Spleen (tissue), 11 donors: ENCODE data around the gene IL1RAPL2. TPM values are rescaled to one million over a fixed set of nuclear protein-coding genes. Genes with fewer than 3 reads are reported as not detected.

Experiments
- DNase-seq: peaks from one replicate; pipeline ENCODE4 v3.0.0-alpha.2; 2020
- H3K27ac ChIP-seq, 8 donors: fragments of 200-600 bp; sonication (generic) in 7 of 8; 1 replicate in 4 of 8; 2 replicates in 4 of 8; pipeline versions ENCODE4 v1.5.0 to v1.8.0; 2016 to 2021; ENCODE audit warnings: inconsistent platforms in 4 of 8, mild to moderate bottlenecking in 4 of 8, moderate library complexity in 1 of 8
- H3K27me3 ChIP-seq, 7 donors: fragments of 200-600 bp; sonication (generic) in 6 of 7; replicated peaks in 1 of 7; 1 replicate in 4 of 7; 2 replicates in 3 of 7; pipeline versions ENCODE4 v1.5.0 to v1.8.0; 2016 to 2021; ENCODE audit warnings: inconsistent platforms in 3 of 7, mild to moderate bottlenecking in 1 of 7
- H3K36me3 ChIP-seq, 6 donors: fragments of 200-600 bp; sonication (generic) in 5 of 6; 1 replicate in 4 of 6; 2 replicates in 2 of 6; pipeline versions ENCODE4 v1.5.0 to v1.8.0; 2016 to 2021; ENCODE audit warnings: inconsistent platforms in 2 of 6
- H3K4me1 ChIP-seq, 6 donors: fragments of 200-600 bp; sonication (generic) in 5 of 6; 1 replicate in 3 of 6; 2 replicates in 3 of 6; pipeline versions ENCODE4 v1.5.0 to v1.8.0; 2016 to 2021; ENCODE audit warnings: inconsistent platforms in 3 of 6
- H3K4me3 ChIP-seq, 8 donors: fragments of 200-600 bp; sonication (generic) in 7 of 8; 1 replicate in 4 of 8; 2 replicates in 4 of 8; pipeline versions ENCODE4 v1.5.0 to v1.8.0; 2016 to 2021; ENCODE audit warnings: inconsistent platforms in 4 of 8, mild to moderate bottlenecking in 4 of 8, moderate library complexity in 2 of 8
- H3K9me3 ChIP-seq, 8 donors: fragments of 200-600 bp; sonication (generic) in 7 of 8; 1 replicate in 4 of 8; 2 replicates in 4 of 8; pipeline versions ENCODE4 v1.5.0 to v1.8.0; 2016 to 2021; ENCODE audit warnings: inconsistent platforms in 4 of 8
- POLR2A ChIP-seq, 3 donors: fragments of 450-650 bp; IDR thresholded peaks; one replicate each; pipeline ENCODE4 v1.5.1; 2017; ENCODE audit warnings: antibody characterized with exemption in 3 of 3, mild to moderate bottlenecking in 1 of 3
- POLR2AphosphoS5 ChIP-seq, 3 donors: sonication (generic); formaldehyde crosslinking; IDR thresholded peaks; one replicate each; pipeline ENCODE4 v1.5.1; 2017; ENCODE audit warnings: antibody characterized with exemption in 3 of 3
- WGBS, 5 donors: extraction: QIAGEN DNeasy Blood & Tissue Kit in 3 of 5; methylation state at CpG; one replicate each; pipeline versions ENCODE4 v1.1.5 to v1.1.7; 2013 to 2018; 5-methylcytosine and 5-hydroxymethylcytosine counted together
- intact Hi-C: fragments of 100-400 bp; cut with DNase I; formaldehyde crosslinking; loops from one replicate; pipeline ENCODE4 v1.15.0; 2023; ENCODE audit warnings: low total_unique reads
- polyA plus RNA-seq, 3 donors: library from polyadenylated mRNA; stranded (reverse); fragments of 200-250 nt; gene quantifications; one replicate each; pipeline ENCODE4 v1.2.1, GENCODE V29; 2013
- total RNA-seq, 7 donors: library from RNA; depleted of rRNA in 3 of 7; stranded (reverse); fragments of >200 nt in 3 of 7; fragmentation: NEBNext Ultra II Directional in 4 of 7; extraction: Animal tissue kit (Norgen Biotek cat#: 25700) in 4 of 7; gene quantifications; one replicate each; pipeline versions ENCODE4 v1.1.0 to v1.2.1, GENCODE V29; 2016 to 2021
- TF ChIP-seq, protein P1 (sequence below), 11 experiments: fragments of 200-600 bp in 7 of 11; fragments of 450-650 bp in 4 of 11; sonication (generic) in 4 of 11; IDR thresholded peaks in 8 of 11; conservative IDR thresholded peaks in 3 of 11; 1 replicate in 7 of 11; 2 replicates in 4 of 11; pipeline versions ENCODE4 v1.4.0 to v1.8.0; 2016 to 2021; ENCODE audit warnings: antibody characterized with exemption in 11 of 11, inconsistent platforms in 4 of 11, mild to moderate bottlenecking in 1 of 11
- donor health status: healthy with polysubstance abuse.
- donor health status: DM: no; HTN: no; CAD: no; lungs with moderate emphysema.
- donor health status: DM: no; HTN: no; CAD: no.
- donor health status: Bipolar disorder and iron deficiency.
- donor health status: healthy.
- donor health status: DM: no; HTN: no; CAD: no.
- donor health status: DM: yes; HTN: yes; CAD: no.

IL1RAPL2 gene
- total and polyA plus RNA-seq, 10 donors = not detected

DNA sequence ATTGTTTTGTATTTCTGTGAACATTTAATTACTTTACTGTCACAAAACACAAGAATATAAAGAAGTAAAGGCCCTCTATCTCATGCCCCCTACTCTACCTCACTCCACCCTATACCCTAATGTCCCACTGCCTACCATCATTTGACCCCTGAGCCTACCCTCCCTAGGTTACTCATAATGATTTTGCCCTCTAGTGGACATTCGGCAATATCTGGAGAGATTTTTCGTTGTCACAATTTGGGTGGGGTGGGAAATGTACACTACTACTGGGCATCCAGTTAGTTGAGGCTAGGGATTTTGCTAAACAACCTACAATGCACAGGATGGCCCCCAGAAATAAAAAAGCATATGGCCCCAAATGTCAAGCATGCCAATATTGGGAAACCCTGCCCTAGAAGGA is 644.3 kb downstream of the IL1RAPL2 start:
- Histone ChIP-seq H3K27ac (no peak overlapping the region), H3K27me3 (no peaks in the 10 kb centered on the region), H3K4me1 (no peaks in the 10 kb centered on the region), H3K36me3 (no peaks in the 10 kb centered on the region), H3K9me3 (no peaks in the 10 kb centered on the region), H3K4me3 (no peak overlapping the region)
- intact Hi-C loops = no loop called here
- TF ChIP-seq POLR2AphosphoS5 (IDR thresholded peaks at IDR 0.05) (no peak), POLR2A (IDR thresholded peaks at IDR 0.05) (no peak)
- TF ChIP-seq, protein P1, sequence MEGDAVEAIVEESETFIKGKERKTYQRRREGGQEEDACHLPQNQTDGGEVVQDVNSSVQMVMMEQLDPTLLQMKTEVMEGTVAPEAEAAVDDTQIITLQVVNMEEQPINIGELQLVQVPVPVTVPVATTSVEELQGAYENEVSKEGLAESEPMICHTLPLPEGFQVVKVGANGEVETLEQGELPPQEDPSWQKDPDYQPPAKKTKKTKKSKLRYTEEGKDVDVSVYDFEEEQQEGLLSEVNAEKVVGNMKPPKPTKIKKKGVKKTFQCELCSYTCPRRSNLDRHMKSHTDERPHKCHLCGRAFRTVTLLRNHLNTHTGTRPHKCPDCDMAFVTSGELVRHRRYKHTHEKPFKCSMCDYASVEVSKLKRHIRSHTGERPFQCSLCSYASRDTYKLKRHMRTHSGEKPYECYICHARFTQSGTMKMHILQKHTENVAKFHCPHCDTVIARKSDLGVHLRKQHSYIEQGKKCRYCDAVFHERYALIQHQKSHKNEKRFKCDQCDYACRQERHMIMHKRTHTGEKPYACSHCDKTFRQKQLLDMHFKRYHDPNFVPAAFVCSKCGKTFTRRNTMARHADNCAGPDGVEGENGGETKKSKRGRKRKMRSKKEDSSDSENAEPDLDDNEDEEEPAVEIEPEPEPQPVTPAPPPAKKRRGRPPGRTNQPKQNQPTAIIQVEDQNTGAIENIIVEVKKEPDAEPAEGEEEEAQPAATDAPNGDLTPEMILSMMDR (IDR thresholded peaks at IDR 0.05 in 8 of 11, conservative IDR thresholded peaks at IDR 0.05 in 3 of 11) = no peak
- WGBS, 5 donors = 72 to 87% (median 77%) methylated on average over 2 of the region's 2 CpGs
- DNase-seq = no peak

DNA sequence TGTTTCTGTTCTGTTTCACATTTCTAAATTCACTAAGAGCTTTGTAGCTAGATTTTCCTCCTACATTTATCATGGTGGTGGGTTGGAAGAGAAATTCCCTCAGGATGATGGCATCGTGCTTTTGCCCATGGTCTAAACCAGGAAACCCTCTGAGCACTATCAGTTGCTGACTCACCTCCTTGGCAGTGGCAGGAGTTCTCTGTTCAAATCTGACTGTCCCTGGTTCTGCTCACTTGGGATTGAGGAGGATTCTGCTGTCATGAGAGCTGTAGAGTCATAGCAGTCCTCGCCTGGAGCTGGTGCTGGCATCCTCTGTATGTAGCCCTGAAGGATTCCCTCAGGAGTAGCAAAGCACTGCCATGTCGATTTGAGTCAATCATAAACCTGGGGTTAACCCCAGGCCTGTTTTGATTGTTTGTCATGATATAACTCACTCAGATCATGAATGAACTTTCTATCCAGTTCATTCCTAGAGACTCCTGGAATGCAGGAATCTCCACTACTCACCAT is 645.1 kb downstream of the IL1RAPL2 start:
- no peak for TF ChIP-seq POLR2A (IDR thresholded peaks at IDR 0.05)
- no peak for TF ChIP-seq POLR2AphosphoS5 (IDR thresholded peaks at IDR 0.05)
- TF ChIP-seq, protein P1 (IDR thresholded peaks at IDR 0.05 in 8 of 11, conservative IDR thresholded peaks at IDR 0.05 in 3 of 11) = no peak
- 44 to 89% (median 74%) methylated on average over 1 to 3 of the region's 3 CpGs for WGBS, 5 donors
- Histone ChIP-seq H3K9me3 (peaks cover 0 to 2% (median 0%) of the 10 kb centered on the region in 8 donors), H3K4me1 (no peaks in the 10 kb centered on the region), H3K27me3 (no peaks in the 10 kb centered on the region), H3K36me3 (no peaks in the 10 kb centered on the region), H3K27ac (no peak overlapping the region), H3K4me3 (no peak overlapping the region)
- no peak for DNase-seq
- intact Hi-C loops = no loop called here

DNA sequence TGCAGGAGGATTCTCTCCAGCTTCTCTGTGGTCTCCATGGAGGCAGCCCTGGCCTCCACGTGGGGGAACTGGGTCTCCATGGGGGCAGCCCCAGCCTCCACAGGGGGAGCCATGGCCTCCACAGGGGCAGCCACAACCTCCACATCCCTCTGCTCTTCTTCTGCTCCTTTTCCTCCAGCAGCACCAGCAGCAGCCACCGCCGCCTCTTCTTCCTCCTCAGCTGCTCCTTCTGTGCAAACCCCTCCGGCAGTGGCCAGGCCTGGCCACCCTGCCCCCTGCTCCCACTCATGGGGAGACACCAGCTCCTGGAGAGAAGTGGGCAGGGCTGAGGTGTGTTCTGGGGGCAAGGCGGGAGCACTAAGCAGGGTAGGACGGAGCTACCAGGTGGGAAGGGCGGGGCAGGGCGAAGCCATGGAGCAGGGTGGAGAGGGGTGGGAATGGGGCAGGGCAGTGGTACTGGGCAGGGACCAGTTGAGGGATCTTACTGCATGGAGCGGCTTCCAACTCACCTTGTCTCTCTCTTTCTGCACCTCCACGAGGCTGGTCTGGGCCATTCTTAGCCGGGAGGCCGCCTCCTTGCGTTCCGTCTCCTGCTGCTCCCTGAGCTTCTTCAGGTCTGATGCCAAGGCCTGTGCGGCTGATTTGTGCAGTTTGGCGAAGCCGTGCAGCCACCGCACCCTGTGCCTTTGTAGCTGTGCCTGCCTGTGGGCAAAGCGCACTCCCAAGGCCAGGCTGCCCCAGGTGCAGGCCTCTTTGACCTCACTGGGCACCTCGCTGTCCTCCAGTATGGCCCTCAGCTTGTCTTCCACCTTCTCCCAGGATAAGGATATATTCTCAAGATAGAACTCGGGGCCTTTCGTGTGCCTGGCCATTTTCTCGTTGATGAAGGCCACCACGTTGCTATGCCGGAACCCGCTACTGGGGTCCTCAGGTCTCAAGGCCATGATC is 653.7 kb downstream of the IL1RAPL2 start:
- Histone ChIP-seq H3K4me1 (no peaks in the 10 kb centered on the region), H3K9me3 (peaks cover 0 to 12% (median 0%) of the 10 kb centered on the region in 8 donors), H3K27ac (no peak overlapping the region), H3K36me3 (no peaks in the 10 kb centered on the region), H3K4me3 (no peak overlapping the region), H3K27me3 (no peaks in the 10 kb centered on the region)
- TF ChIP-seq, protein P1 (IDR thresholded peaks at IDR 0.05 in 8 of 11, conservative IDR thresholded peaks at IDR 0.05 in 3 of 11) = no peak
- no peak for TF ChIP-seq POLR2A (IDR thresholded peaks at IDR 0.05)
- no peak for TF ChIP-seq POLR2AphosphoS5 (IDR thresholded peaks at IDR 0.05)
- WGBS, 5 donors = 85 to 99% (median 92%) methylated on average over 16 to 26 of the region's 26 CpGs
- peak; percentile 68 for DNase-seq
- intact Hi-C loops = no loop called here

DNA sequence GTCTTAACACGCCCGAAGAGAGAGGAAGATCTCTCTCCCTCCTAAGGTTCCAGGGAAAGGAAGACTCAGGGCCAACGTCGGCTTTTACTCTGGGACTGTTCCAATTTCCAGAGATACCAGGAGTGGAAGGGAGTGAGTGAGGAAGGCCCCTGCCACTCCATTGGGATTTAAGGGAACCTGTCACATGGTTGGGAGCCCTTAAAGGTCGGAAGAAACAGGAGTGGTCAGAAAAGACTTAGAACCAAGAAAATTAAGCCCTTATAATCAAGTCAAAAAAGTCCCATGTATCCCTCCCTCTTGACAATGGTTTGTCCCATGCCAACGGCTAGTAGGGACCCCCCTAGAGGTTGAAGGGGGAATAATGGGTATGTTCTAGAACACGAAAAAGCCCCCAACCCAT is 654.6 kb downstream of the IL1RAPL2 start, which contains the start of gene TEX13A:
TEX13A (minus strand) TSS at position 59 of the 400 bp plus-strand sequence. CDS start 297 bp downstream, outside the sequence.
- H3K4me1 ChIP-seq = no peaks in the 10 kb centered on the region
- no peaks in the 10 kb centered on the region for H3K36me3 ChIP-seq
- TF ChIP-seq POLR2A (IDR thresholded peaks at IDR 0.05) (no peak), POLR2AphosphoS5 (IDR thresholded peaks at IDR 0.05) (no peak)
- TF ChIP-seq, protein P1 (IDR thresholded peaks at IDR 0.05 in 8 of 11, conservative IDR thresholded peaks at IDR 0.05 in 3 of 11) = no peak
- no peaks in the 10 kb centered on the region for H3K27me3 ChIP-seq
- H3K4me3 ChIP-seq = no peak within 1 kb of the TSS
- intact Hi-C loops = no loop called here
- H3K27ac ChIP-seq = no peak within 1 kb of the TSS
- peaks cover 0 to 12% (median 0%) of the 10 kb centered on the region in 8 donors for H3K9me3 ChIP-seq
- DNase-seq = no peak
- 70 to 87% (median 78%) methylated on average over 5 to 7 of the region's 7 CpGs for WGBS, 5 donors
